H1 (cell line): Measurements from ENCODE around the gene HGD. TPM values are rescaled to one million over a fixed set of nuclear protein-coding genes. Genes with fewer than 3 reads are reported as not detected.

Source experiments
- CTCF ChIA-PET: fragments of 300-600 bp; sonication (Branson Sonifier 250); formaldehyde crosslinking; loops from one replicate; lab custom pipeline; 2021; ENCODE audit not compliant: partially characterized antibody; lab: Charles Lee
- POLR2A ChIA-PET: fragments of 300-600 bp; sonication (Branson Sonifier 250); formaldehyde crosslinking; loops from one replicate; lab custom pipeline; 2021; ENCODE audit warnings: inconsistent platforms; ENCODE audit not compliant: partially characterized antibody; lab: Charles Lee
- DNase-seq, 2 experiments: peaks; one replicate each; pipeline versions ENCODE4 v3.0.0 to v3.0.0-alpha.2; 2010 to 2022; ENCODE audit warnings: low spot score in 2 of 2, low read depth in 1 of 2, mixed read lengths in 1 of 2
- FAIRE-seq: peaks from 2 replicates; lab custom pipeline; 2011; peaks lifted over from hg19 to GRCh38; lab: Jason Lieb, UNC
- H2AFZ ChIP-seq: 2 replicates; pipeline ENCODE4 v1.8.1; 2012; ENCODE audit warnings: low read length, inconsistent platforms
- H2AK5ac ChIP-seq: 2 replicates; pipeline ENCODE4 v1.6.1; 2013; ENCODE audit warnings: low read depth, low read length
- H2BK120ac ChIP-seq: replicated peaks from 2 replicates; pipeline ENCODE3; 2013; ENCODE audit warnings: low read depth, low read length, inconsistent platforms
- H2BK12ac ChIP-seq: 2 replicates; pipeline ENCODE4 v1.6.1; 2013; ENCODE audit warnings: low read depth, low read length
- H2BK15ac ChIP-seq: 2 replicates; pipeline ENCODE4 v1.6.1; 2013; ENCODE audit warnings: low read length
- H2BK20ac ChIP-seq: 2 replicates; pipeline ENCODE4 v1.6.1; 2013; ENCODE audit warnings: low read length
- H2BK5ac ChIP-seq: 2 replicates; pipeline ENCODE4 v1.6.1; 2013; ENCODE audit warnings: low read depth, low read length
- H3K14ac ChIP-seq: 2 replicates; pipeline ENCODE4 v1.6.1; 2013; ENCODE audit warnings: inconsistent platforms; ENCODE audit not compliant: insufficient read length
- H3K18ac ChIP-seq: 2 replicates; pipeline ENCODE4 v1.6.1; 2013; ENCODE audit warnings: low read length; ENCODE audit errors: extremely low read depth
- H3K23ac ChIP-seq: 2 replicates; pipeline ENCODE4 v1.6.1; 2013; ENCODE audit warnings: inconsistent platforms; ENCODE audit not compliant: insufficient read length
- H3K23me2 ChIP-seq: 2 replicates; pipeline ENCODE4 v1.6.1; 2013; ENCODE audit warnings: low read depth, low read length
- H3K27ac ChIP-seq: 2 replicates; pipeline ENCODE4 v1.6.1; 2011; ENCODE audit warnings: low read depth, low read length, inconsistent platforms
- H3K27me3 ChIP-seq, 4 experiments: replicated peaks in 1 of 4; 1 replicate in 1 of 4; 2 replicates in 3 of 4; pipeline versions ENCODE4 v1.6.1 to v1.8.1; 2011 to 2013; ENCODE audit warnings: low read length in 3 of 4, mild to moderate bottlenecking in 3 of 4, inconsistent platforms in 2 of 4, mixed read lengths in 2 of 4, moderate library complexity in 1 of 4; ENCODE audit not compliant: control insufficient read depth in 3 of 4, insufficient read depth in 3 of 4; ENCODE audit errors: extremely low read depth in 1 of 4
- H3K36me3 ChIP-seq, 4 experiments: 2 replicates each; pipeline versions ENCODE4 v1.6.1 to v1.8.1; 2011 to 2013; ENCODE audit warnings: mild to moderate bottlenecking in 4 of 4, low read length in 3 of 4, moderate library complexity in 2 of 4, control low read depth in 1 of 4, inconsistent platforms in 1 of 4; ENCODE audit not compliant: insufficient read depth in 4 of 4, control insufficient read depth in 2 of 4
- H3K4ac ChIP-seq: replicated peaks from 2 replicates; pipeline ENCODE3; 2013; ENCODE audit warnings: low read length, low read depth, mixed read lengths, inconsistent platforms; ENCODE audit not compliant: insufficient read length
- H3K4me1 ChIP-seq, 4 experiments: replicated peaks in 1 of 4; 1 replicate in 1 of 4; 2 replicates in 3 of 4; pipeline versions ENCODE4 v1.6.1 to v1.8.1; 2011 to 2013; ENCODE audit warnings: low read length in 3 of 4, inconsistent platforms in 2 of 4, mixed read lengths in 1 of 4; ENCODE audit not compliant: insufficient read depth in 4 of 4, control insufficient read depth in 3 of 4
- H3K4me2 ChIP-seq, 2 experiments: 2 replicates each; pipeline versions ENCODE4 v1.6.1 to v1.8.1; 2011 to 2013; ENCODE audit warnings: low read depth in 2 of 2, low read length in 2 of 2, control low read depth in 1 of 2, inconsistent platforms in 1 of 2, mild to moderate bottlenecking in 1 of 2; ENCODE audit not compliant: insufficient read depth in 1 of 2
- H3K4me3 ChIP-seq, 4 experiments: fragments of 200-600, 300-600 bp in 1 of 4; sonication (generic), shearing (Covaris generic), sonication (Bioruptor Twin) in 1 of 4; 2 replicates each; pipeline versions ENCODE4 v1.5.1 to v1.8.1; 2011 to 2016; ENCODE audit warnings: low read length in 4 of 4, low read depth in 3 of 4, control low read depth in 2 of 4, inconsistent platforms in 2 of 4, mild to moderate bottlenecking in 2 of 4, mixed read lengths in 1 of 4, moderate library complexity in 1 of 4; ENCODE audit not compliant: insufficient read depth in 2 of 4; ENCODE audit errors: extremely low read depth in 1 of 4
- H3K56ac ChIP-seq: replicated peaks from 2 replicates; pipeline ENCODE3; 2013; ENCODE audit warnings: low read depth, mild to moderate bottlenecking, mixed read lengths, low read length, inconsistent platforms; ENCODE audit not compliant: insufficient read length
- H3K79me1 ChIP-seq: 2 replicates; pipeline ENCODE4 v1.6.1; 2013; ENCODE audit warnings: low read depth, low read length, control low read depth
- H3K79me2 ChIP-seq, 2 experiments: 2 replicates each; pipeline versions ENCODE4 v1.6.1 to v1.8.1; 2012 to 2013; ENCODE audit warnings: low read length in 2 of 2, mild to moderate bottlenecking in 2 of 2, inconsistent platforms in 1 of 2; ENCODE audit not compliant: insufficient read depth in 2 of 2, control insufficient read depth in 1 of 2
- H3K9ac ChIP-seq, 4 experiments: replicated peaks in 1 of 4; 1 replicate in 1 of 4; 2 replicates in 3 of 4; pipeline versions ENCODE4 v1.6.1 to v1.8.1; 2011 to 2013; ENCODE audit warnings: low read depth in 3 of 4, low read length in 3 of 4, control low read depth in 2 of 4, mild to moderate bottlenecking in 2 of 4, moderate library complexity in 2 of 4, inconsistent platforms in 1 of 4; ENCODE audit errors: extremely low read depth in 1 of 4
- H3K9me3 ChIP-seq, 2 experiments: 2 replicates each; pipeline versions ENCODE4 v1.6.1 to v1.8.1; 2012 to 2013; ENCODE audit warnings: mild to moderate bottlenecking in 2 of 2, moderate library complexity in 2 of 2, control low read depth in 1 of 2, inconsistent platforms in 1 of 2, low read depth in 1 of 2, low read length in 1 of 2, mixed read lengths in 1 of 2; ENCODE audit not compliant: insufficient read depth in 2 of 2
- H4K20me1 ChIP-seq, 2 experiments: replicated peaks in 1 of 2; 2 replicates each; pipeline versions ENCODE3 to v1.8.1; 2011 to 2013; ENCODE audit warnings: inconsistent platforms in 2 of 2, low read length in 2 of 2, mild to moderate bottlenecking in 1 of 2; ENCODE audit not compliant: insufficient read depth in 2 of 2, control insufficient read depth in 1 of 2
- H4K5ac ChIP-seq: 2 replicates; pipeline ENCODE4 v1.6.1; 2013; ENCODE audit warnings: low read length, low read depth, mixed read lengths, inconsistent platforms; ENCODE audit not compliant: insufficient read length
- H4K8ac ChIP-seq: 2 replicates; pipeline ENCODE4 v1.8.0; 2013; ENCODE audit warnings: mild to moderate bottlenecking, moderate library complexity, low read length, inconsistent platforms; ENCODE audit not compliant: insufficient read depth; ENCODE audit errors: extremely low read depth
- H4K91ac ChIP-seq: replicated peaks from 2 replicates; pipeline ENCODE3; 2013; ENCODE audit warnings: low read length, mixed read lengths, inconsistent platforms; ENCODE audit not compliant: insufficient read length
- BCL11A ChIP-seq, 2 experiments: IDR thresholded peaks; one replicate each; pipeline ENCODE4 v1.6.1; 2011; ENCODE audit warnings: low read depth in 2 of 2, low read length in 2 of 2, mild to moderate bottlenecking in 2 of 2
- CBX8 ChIP-seq: fragments of 300-800, 300-1000 bp; sonication (generic); IDR thresholded peaks from 2 replicates; pipeline ENCODE4 v1.7.1; 2016; ENCODE audit warnings: low read depth, low read length, borderline replicate concordance
- CTBP2 ChIP-seq: IDR thresholded peaks from 2 replicates; pipeline ENCODE4 v1.7.0; 2011; ENCODE audit warnings: borderline replicate concordance, mild to moderate bottlenecking, moderate library complexity, mixed read lengths, low read length; ENCODE audit not compliant: insufficient read depth, insufficient read length
- EP300 ChIP-seq, 2 experiments: IDR thresholded peaks; 1 replicate in 1 of 2; 2 replicates in 1 of 2; pipeline ENCODE4 v1.6.1; 2011 to 2012; ENCODE audit warnings: low read depth in 2 of 2, low read length in 2 of 2, mild to moderate bottlenecking in 2 of 2, borderline replicate concordance in 1 of 2, inconsistent platforms in 1 of 2, moderate library complexity in 1 of 2
- POLR2A ChIP-seq, 2 experiments: IDR thresholded peaks; 1 replicate in 1 of 2; 2 replicates in 1 of 2; pipeline ENCODE4 v1.6.1; 2011; ENCODE audit warnings: low read depth in 2 of 2, low read length in 2 of 2, mild to moderate bottlenecking in 2 of 2; ENCODE audit errors: control extremely low read depth in 1 of 2
- POLR2AphosphoS5 ChIP-seq: IDR thresholded peaks from 2 replicates; pipeline ENCODE4 v1.6.1; 2011; ENCODE audit warnings: low read depth, low read length
- SIRT6 ChIP-seq: IDR thresholded peaks from one replicate; pipeline ENCODE4 v1.7.1; 2012; ENCODE audit warnings: low read length, inconsistent platforms
- WGBS, 2 experiments: shearing (Covaris generic) in 1 of 2; methylation state at CpG; one replicate each; pipeline versions ENCODE4 v1.1.6 to v1.1.7; 2013 to 2015; ENCODE audit warnings: low lambda C conversion rate in 2 of 2, mixed read lengths in 2 of 2, inconsistent platforms in 1 of 2, low coverage in 1 of 2, missing lambda C conversion rate in 1 of 2; ENCODE audit not compliant: insufficient replicate concordance in 2 of 2, insufficient coverage in 1 of 2, insufficient read length in 1 of 2; ENCODE audit errors: extremely low coverage in 1 of 2, missing lambda C conversion rate in 1 of 2; 5-methylcytosine and 5-hydroxymethylcytosine counted together
- polyA plus RNA-seq, 7 experiments: library from polyadenylated mRNA; depleted of rRNA in 3 of 7; stranded (reverse) in 5 of 7; unstranded in 2 of 7; fragments of >200 nt in 5 of 7; fragments of 200-250 nt in 2 of 7; gene quantifications; 1 replicate in 5 of 7; 2 replicates in 1 of 7; 4 replicates in 1 of 7; pipeline versions ENCODE4 v1.2.1 to v1.2.3, GENCODE V29; 2011 to 2013; ENCODE audit warnings: missing spikeins in 2 of 7, mixed read lengths in 2 of 7
- total RNA-seq: library from RNA; stranded (reverse); fragmentation: NEBNext Ultra II Directional; extraction: Animal tissue kit (Norgen Biotek cat#: 25700); gene quantifications from 2 replicates; pipeline ENCODE4 v1.2.1, GENCODE V29; 2021

The HGD gene
- total and polyA plus RNA-seq, 2 of the 8 experiments (the other 6 are each of a cell fraction or from before 2014, with no cell fraction given), result 0.11 TPM; not detected in 1

GRCh38 chr3:120705884-120706582 lies 24.0 kb upstream of the HGD start:
- no peak overlapping the region for H3K4me2 ChIP-seq
- H4K20me1 ChIP-seq, result no peaks in the 10 kb centered on the region
- no peak overlapping the region for H3K27ac ChIP-seq
- H3K9me3 ChIP-seq, result no peaks in the 10 kb centered on the region
- no peak overlapping the region for H2AFZ ChIP-seq
- no peak overlapping the region for H3K14ac ChIP-seq
- no peak overlapping the region for H2BK12ac ChIP-seq
- POLR2A ChIA-PET, result interaction anchor here (0.9 kb wide), 1 partner anchor 23 kb away, joined by 3 read pairs; no protein-coding TSS in a partner anchor
- no peak overlapping the region for H3K56ac ChIP-seq
- no peaks in the 10 kb centered on the region; a peak in 1 of 8 replicates for H3K36me3 ChIP-seq
- H4K5ac ChIP-seq, result no peak overlapping the region
- no peak overlapping the region for H2BK5ac ChIP-seq
- DNase-seq (no peak), FAIRE-seq (peak; percentile 57)
- H3K23me2 ChIP-seq, result no peaks in the 10 kb centered on the region
- H3K4ac ChIP-seq, result no peak overlapping the region
- TF ChIP-seq EP300 (IDR thresholded peaks at IDR 0.05; ENCODE audit: borderline replicate concordance in 1 of 2, low read depth in 2 of 2, low read length in 2 of 2), result no peak
- no peak for TF ChIP-seq POLR2AphosphoS5
- TF ChIP-seq POLR2A (IDR thresholded peaks at IDR 0.05; ENCODE audit: control extremely low read depth in 1 of 2, low read depth in 2 of 2, low read length in 2 of 2), result no peak
- no peak for TF ChIP-seq BCL11A (IDR thresholded peaks at IDR 0.05; ENCODE audit: low read depth in 2 of 2, low read length in 2 of 2)
- no peak for TF ChIP-seq SIRT6
- TF ChIP-seq CBX8, result no peak
- no peak for TF ChIP-seq CTBP2
- WGBS, 2 experiments, result 89% methylated on average over 5 of the region's 5 CpGs; no CpG with 5 or more reads in 1 of the 2 experiments
- H3K79me2 ChIP-seq, result no peaks in the 10 kb centered on the region
- no peaks in the 10 kb centered on the region for H3K27me3 ChIP-seq
- CTCF ChIA-PET, result no interaction called here
- H3K79me1 ChIP-seq, result no peaks in the 10 kb centered on the region
- no peaks in the 10 kb centered on the region for H3K4me1 ChIP-seq
- H2BK20ac ChIP-seq, result no peak overlapping the region
- no peak overlapping the region for H3K23ac ChIP-seq
- no peak overlapping the region for H3K9ac ChIP-seq
- no peak overlapping the region for H3K4me3 ChIP-seq
- H2BK120ac ChIP-seq, result no peak overlapping the region
- H4K8ac ChIP-seq, result no peak overlapping the region
- no peak overlapping the region for H2AK5ac ChIP-seq
- H3K18ac ChIP-seq, result no peak overlapping the region
- H4K91ac ChIP-seq, result no peak overlapping the region
- no peak overlapping the region for H2BK15ac ChIP-seq
